H1 (cell line): ENCODE results near the gene ZNF550. TPM values are rescaled to one million over a fixed set of nuclear protein-coding genes. Genes with fewer than 3 reads are reported as not detected.

Source experiments
- CTCF ChIA-PET: fragments of 300-600 bp; sonication (Branson Sonifier 250); formaldehyde crosslinking; loops from one replicate; lab custom pipeline; 2021; ENCODE audit not compliant: partially characterized antibody; lab: Charles Lee
- POLR2A ChIA-PET: fragments of 300-600 bp; sonication (Branson Sonifier 250); formaldehyde crosslinking; loops from one replicate; lab custom pipeline; 2021; ENCODE audit warnings: inconsistent platforms; ENCODE audit not compliant: partially characterized antibody; lab: Charles Lee
- DNase-seq, 2 experiments: peaks; one replicate each; pipeline versions ENCODE4 v3.0.0 to v3.0.0-alpha.2; 2010 to 2022; ENCODE audit warnings: low spot score in 2 of 2, low read depth in 1 of 2, mixed read lengths in 1 of 2
- FAIRE-seq: peaks from 2 replicates; lab custom pipeline; 2011; peaks lifted over from hg19 to GRCh38; lab: Jason Lieb, UNC
- H2AFZ ChIP-seq: 2 replicates; pipeline ENCODE4 v1.8.1; 2012; ENCODE audit warnings: low read length, inconsistent platforms
- H2AK5ac ChIP-seq: 2 replicates; pipeline ENCODE4 v1.6.1; 2013; ENCODE audit warnings: low read depth, low read length
- H2BK120ac ChIP-seq: replicated peaks from 2 replicates; pipeline ENCODE3; 2013; ENCODE audit warnings: low read depth, low read length, inconsistent platforms
- H2BK12ac ChIP-seq: 2 replicates; pipeline ENCODE4 v1.6.1; 2013; ENCODE audit warnings: low read depth, low read length
- H2BK15ac ChIP-seq: 2 replicates; pipeline ENCODE4 v1.6.1; 2013; ENCODE audit warnings: low read length
- H2BK20ac ChIP-seq: 2 replicates; pipeline ENCODE4 v1.6.1; 2013; ENCODE audit warnings: low read length
- H2BK5ac ChIP-seq: 2 replicates; pipeline ENCODE4 v1.6.1; 2013; ENCODE audit warnings: low read depth, low read length
- H3K14ac ChIP-seq: 2 replicates; pipeline ENCODE4 v1.6.1; 2013; ENCODE audit warnings: inconsistent platforms; ENCODE audit not compliant: insufficient read length
- H3K18ac ChIP-seq: 2 replicates; pipeline ENCODE4 v1.6.1; 2013; ENCODE audit warnings: low read length; ENCODE audit errors: extremely low read depth
- H3K23ac ChIP-seq: 2 replicates; pipeline ENCODE4 v1.6.1; 2013; ENCODE audit warnings: inconsistent platforms; ENCODE audit not compliant: insufficient read length
- H3K23me2 ChIP-seq: 2 replicates; pipeline ENCODE4 v1.6.1; 2013; ENCODE audit warnings: low read depth, low read length
- H3K27ac ChIP-seq: 2 replicates; pipeline ENCODE4 v1.6.1; 2011; ENCODE audit warnings: low read depth, low read length, inconsistent platforms
- H3K27me3 ChIP-seq, 4 experiments: replicated peaks in 1 of 4; 1 replicate in 1 of 4; 2 replicates in 3 of 4; pipeline versions ENCODE4 v1.6.1 to v1.8.1; 2011 to 2013; ENCODE audit warnings: low read length in 3 of 4, mild to moderate bottlenecking in 3 of 4, inconsistent platforms in 2 of 4, mixed read lengths in 2 of 4, moderate library complexity in 1 of 4; ENCODE audit not compliant: control insufficient read depth in 3 of 4, insufficient read depth in 3 of 4; ENCODE audit errors: extremely low read depth in 1 of 4
- H3K36me3 ChIP-seq, 4 experiments: 2 replicates each; pipeline versions ENCODE4 v1.6.1 to v1.8.1; 2011 to 2013; ENCODE audit warnings: mild to moderate bottlenecking in 4 of 4, low read length in 3 of 4, moderate library complexity in 2 of 4, control low read depth in 1 of 4, inconsistent platforms in 1 of 4; ENCODE audit not compliant: insufficient read depth in 4 of 4, control insufficient read depth in 2 of 4
- H3K4ac ChIP-seq: replicated peaks from 2 replicates; pipeline ENCODE3; 2013; ENCODE audit warnings: low read length, low read depth, mixed read lengths, inconsistent platforms; ENCODE audit not compliant: insufficient read length
- H3K4me1 ChIP-seq, 4 experiments: replicated peaks in 1 of 4; 1 replicate in 1 of 4; 2 replicates in 3 of 4; pipeline versions ENCODE4 v1.6.1 to v1.8.1; 2011 to 2013; ENCODE audit warnings: low read length in 3 of 4, inconsistent platforms in 2 of 4, mixed read lengths in 1 of 4; ENCODE audit not compliant: insufficient read depth in 4 of 4, control insufficient read depth in 3 of 4
- H3K4me2 ChIP-seq, 2 experiments: 2 replicates each; pipeline versions ENCODE4 v1.6.1 to v1.8.1; 2011 to 2013; ENCODE audit warnings: low read depth in 2 of 2, low read length in 2 of 2, control low read depth in 1 of 2, inconsistent platforms in 1 of 2, mild to moderate bottlenecking in 1 of 2; ENCODE audit not compliant: insufficient read depth in 1 of 2
- H3K4me3 ChIP-seq, 4 experiments: fragments of 200-600, 300-600 bp in 1 of 4; sonication (generic), shearing (Covaris generic), sonication (Bioruptor Twin) in 1 of 4; 2 replicates each; pipeline versions ENCODE4 v1.5.1 to v1.8.1; 2011 to 2016; ENCODE audit warnings: low read length in 4 of 4, low read depth in 3 of 4, control low read depth in 2 of 4, inconsistent platforms in 2 of 4, mild to moderate bottlenecking in 2 of 4, mixed read lengths in 1 of 4, moderate library complexity in 1 of 4; ENCODE audit not compliant: insufficient read depth in 2 of 4; ENCODE audit errors: extremely low read depth in 1 of 4
- H3K56ac ChIP-seq: replicated peaks from 2 replicates; pipeline ENCODE3; 2013; ENCODE audit warnings: low read depth, mild to moderate bottlenecking, mixed read lengths, low read length, inconsistent platforms; ENCODE audit not compliant: insufficient read length
- H3K79me1 ChIP-seq: 2 replicates; pipeline ENCODE4 v1.6.1; 2013; ENCODE audit warnings: low read depth, low read length, control low read depth
- H3K79me2 ChIP-seq, 2 experiments: 2 replicates each; pipeline versions ENCODE4 v1.6.1 to v1.8.1; 2012 to 2013; ENCODE audit warnings: low read length in 2 of 2, mild to moderate bottlenecking in 2 of 2, inconsistent platforms in 1 of 2; ENCODE audit not compliant: insufficient read depth in 2 of 2, control insufficient read depth in 1 of 2
- H3K9ac ChIP-seq, 4 experiments: replicated peaks in 1 of 4; 1 replicate in 1 of 4; 2 replicates in 3 of 4; pipeline versions ENCODE4 v1.6.1 to v1.8.1; 2011 to 2013; ENCODE audit warnings: low read depth in 3 of 4, low read length in 3 of 4, control low read depth in 2 of 4, mild to moderate bottlenecking in 2 of 4, moderate library complexity in 2 of 4, inconsistent platforms in 1 of 4; ENCODE audit errors: extremely low read depth in 1 of 4
- H3K9me3 ChIP-seq, 2 experiments: 2 replicates each; pipeline versions ENCODE4 v1.6.1 to v1.8.1; 2012 to 2013; ENCODE audit warnings: mild to moderate bottlenecking in 2 of 2, moderate library complexity in 2 of 2, control low read depth in 1 of 2, inconsistent platforms in 1 of 2, low read depth in 1 of 2, low read length in 1 of 2, mixed read lengths in 1 of 2; ENCODE audit not compliant: insufficient read depth in 2 of 2
- H4K20me1 ChIP-seq, 2 experiments: replicated peaks in 1 of 2; 2 replicates each; pipeline versions ENCODE3 to v1.8.1; 2011 to 2013; ENCODE audit warnings: inconsistent platforms in 2 of 2, low read length in 2 of 2, mild to moderate bottlenecking in 1 of 2; ENCODE audit not compliant: insufficient read depth in 2 of 2, control insufficient read depth in 1 of 2
- H4K5ac ChIP-seq: 2 replicates; pipeline ENCODE4 v1.6.1; 2013; ENCODE audit warnings: low read length, low read depth, mixed read lengths, inconsistent platforms; ENCODE audit not compliant: insufficient read length
- H4K8ac ChIP-seq: 2 replicates; pipeline ENCODE4 v1.8.0; 2013; ENCODE audit warnings: mild to moderate bottlenecking, moderate library complexity, low read length, inconsistent platforms; ENCODE audit not compliant: insufficient read depth; ENCODE audit errors: extremely low read depth
- H4K91ac ChIP-seq: replicated peaks from 2 replicates; pipeline ENCODE3; 2013; ENCODE audit warnings: low read length, mixed read lengths, inconsistent platforms; ENCODE audit not compliant: insufficient read length
- NANOG ChIP-seq: IDR thresholded peaks from 2 replicates; pipeline ENCODE4 v1.6.1; 2011; ENCODE audit warnings: low read length, low read depth, mild to moderate bottlenecking, inconsistent platforms; ENCODE audit not compliant: insufficient read depth, poor library complexity, severe bottlenecking
- RAD21 ChIP-seq, 2 experiments: IDR thresholded peaks in 1 of 2; conservative IDR thresholded peaks in 1 of 2; 2 replicates each; pipeline ENCODE4 v1.6.1; 2011; ENCODE audit warnings: low read depth in 2 of 2, low read length in 2 of 2, improper control_type of control experiment in 1 of 2, inconsistent platforms in 1 of 2, mild to moderate bottlenecking in 1 of 2, moderate library complexity in 1 of 2
- SIRT6 ChIP-seq: IDR thresholded peaks from one replicate; pipeline ENCODE4 v1.7.1; 2012; ENCODE audit warnings: low read length, inconsistent platforms
- SIX5 ChIP-seq: IDR thresholded peaks from 2 replicates; pipeline ENCODE4 v1.6.1; 2011; ENCODE audit warnings: mild to moderate bottlenecking, low read depth, low read length
- TBP ChIP-seq: IDR thresholded peaks from 2 replicates; pipeline ENCODE4 v1.6.1; 2011; ENCODE audit warnings: low read depth, low read length, improper control_type of control experiment
- WGBS, 2 experiments: shearing (Covaris generic) in 1 of 2; methylation state at CpG; one replicate each; pipeline versions ENCODE4 v1.1.6 to v1.1.7; 2013 to 2015; ENCODE audit warnings: low lambda C conversion rate in 2 of 2, mixed read lengths in 2 of 2, inconsistent platforms in 1 of 2, low coverage in 1 of 2, missing lambda C conversion rate in 1 of 2; ENCODE audit not compliant: insufficient replicate concordance in 2 of 2, insufficient coverage in 1 of 2, insufficient read length in 1 of 2; ENCODE audit errors: extremely low coverage in 1 of 2, missing lambda C conversion rate in 1 of 2; 5-methylcytosine and 5-hydroxymethylcytosine counted together
- polyA plus RNA-seq, 7 experiments: library from polyadenylated mRNA; depleted of rRNA in 3 of 7; stranded (reverse) in 5 of 7; unstranded in 2 of 7; fragments of >200 nt in 5 of 7; fragments of 200-250 nt in 2 of 7; gene quantifications; 1 replicate in 5 of 7; 2 replicates in 1 of 7; 4 replicates in 1 of 7; pipeline versions ENCODE4 v1.2.1 to v1.2.3, GENCODE V29; 2011 to 2013; ENCODE audit warnings: missing spikeins in 2 of 7, mixed read lengths in 2 of 7
- total RNA-seq: library from RNA; stranded (reverse); fragmentation: NEBNext Ultra II Directional; extraction: Animal tissue kit (Norgen Biotek cat#: 25700); gene quantifications from 2 replicates; pipeline ENCODE4 v1.2.1, GENCODE V29; 2021

The ZNF550 gene
- total and polyA plus RNA-seq, 2 of the 8 experiments (the other 6 are each of a cell fraction or from before 2014, with no cell fraction given) = 4.5 to 10.7 TPM

DNA sequence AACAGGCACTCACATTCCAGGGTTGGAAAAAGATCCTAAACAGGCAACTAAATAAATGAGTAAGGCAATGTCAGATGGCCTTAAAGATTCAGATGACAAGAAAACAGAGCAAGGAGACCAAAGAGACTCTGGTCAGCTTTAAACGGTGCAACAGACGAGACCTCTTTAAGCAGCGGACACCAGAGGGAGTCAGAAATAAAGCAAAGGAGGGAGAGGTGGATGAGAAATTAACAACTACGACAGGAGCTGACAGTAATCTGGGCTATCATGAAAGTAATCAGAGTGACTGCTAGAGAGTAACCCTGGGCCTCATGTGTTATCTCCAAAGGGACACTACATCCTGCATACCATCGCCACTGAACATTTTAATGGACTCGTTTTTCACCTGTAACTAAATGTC, 1.1 kb downstream of the ZNF550 start:
- peaks cover 0 to 20% of the 10 kb centered on the region in 2 experiments; a peak in 3 of 4 replicates for H3K79me2 ChIP-seq
- TF ChIP-seq RAD21 (IDR thresholded peaks at IDR 0.05 in 1 of 2, conservative IDR thresholded peaks at IDR 0.05 in 1 of 2; ENCODE audit: low read depth in 2 of 2, low read length in 2 of 2) (peak; percentile 12 to 17; a peak in 1 of 4 replicates), TBP (no peak), SIX5 (no peak), SIRT6 (no peak), NANOG (no peak)
- H3K9me3 ChIP-seq = peaks cover 14 to 19% of the 10 kb centered on the region in 2 experiments
- H2BK15ac ChIP-seq = no peak overlapping the region
- no peak overlapping the region for H3K27ac ChIP-seq
- peaks cover 0 to 4% (median under 1%) of the 10 kb centered on the region in 4 experiments; a peak in 3 of 7 replicates for H3K4me1 ChIP-seq
- FAIRE-seq (no peak), DNase-seq (no peak)
- no peak overlapping the region for H4K5ac ChIP-seq
- WGBS, 2 experiments = 56% methylated on average over 6 of the region's 6 CpGs; no CpG with 5 or more reads in 1 of the 2 experiments
- ChIA-PET POLR2A (interaction anchor here (0.6 to 2.2 kb wide), 7 partner anchors 12 to 272 kb away, joined by 3 to 6 read pairs (median 3); partner anchors contain the start of genes ZNF549, ZNF551 and ZNF773), CTCF (interaction anchor here (1.0 to 1.9 kb wide), 2 partner anchors 93 to 127 kb away, joined by 3 to 6 read pairs; no protein-coding TSS in a partner anchor)
- H3K4ac ChIP-seq = no peak overlapping the region
- peaks cover 8% of the 10 kb centered on the region for H3K79me1 ChIP-seq
- no peak overlapping the region for H3K14ac ChIP-seq
- H3K56ac ChIP-seq = no peak overlapping the region
- H3K4me2 ChIP-seq = peak overlapping the region; percentile 51 to 86
- no peaks in the 10 kb centered on the region for H3K27me3 ChIP-seq
- peaks cover 4 to 7% of the 10 kb centered on the region in 2 experiments for H4K20me1 ChIP-seq
- H4K8ac ChIP-seq = no peak overlapping the region
- H2AFZ ChIP-seq = no peak overlapping the region
- no peak overlapping the region for H2AK5ac ChIP-seq
- H3K4me3 ChIP-seq = peak overlapping the region; percentile 80 to 96 (median 94); a peak in 7 of 8 replicates
- H3K23ac ChIP-seq = no peak overlapping the region
- H3K9ac ChIP-seq = 0 out of 7 replicates have a peak overlapping the region, but pooled peaks of 1 of the 4 experiments have one; percentile 81
- H2BK20ac ChIP-seq = no peak overlapping the region
- no peak overlapping the region for H4K91ac ChIP-seq
- H3K23me2 ChIP-seq = peaks cover 3% of the 10 kb centered on the region; the same call in 1 of the 2 replicates
- no peak overlapping the region for H2BK120ac ChIP-seq
- H3K36me3 ChIP-seq = peaks cover 7 to 19% (median 13%) of the 10 kb centered on the region in 4 experiments; a peak in 7 of 8 replicates
- H2BK5ac ChIP-seq = no peak overlapping the region
- H3K18ac ChIP-seq = no peak overlapping the region
- H2BK12ac ChIP-seq = no peak overlapping the region
